ENCODE results near the gene VIT.
A peak's percentile ranks its signal among the peaks of the same experiment; 100 is the strongest.

The VIT gene

GRCh38 chr2:36740061-36740460 is 43.6 kb downstream of the VIT start:
- Histone ChIP-seq H3K27me3 (ENCODE audit: control insufficient read depth, insufficient read depth, low read length) (no peaks in the 10 kb centered on the region), H3K36me3 (ENCODE audit: control insufficient read depth, insufficient read depth, low read length) (no peaks in the 10 kb centered on the region), H3K4me3 (ENCODE audit: low read depth, low read length) (no peak overlapping the region), H3K27ac (ENCODE audit: low read depth, low read length) (no peak overlapping the region), H3K9ac (ENCODE audit: low read length) (no peak overlapping the region), H3K9me3 (ENCODE audit: control insufficient read depth, insufficient read depth, low read depth, low read length) (peaks cover 3% of the 10 kb centered on the region; the same call in 1 of the 2 replicates), H3K4me1 (ENCODE audit: control insufficient read depth, insufficient read depth, low read length) (peaks cover 25% of the 10 kb centered on the region)

- Histone ChIP-seq H3K27ac (ENCODE audit: low read depth, low read length) (no peak overlapping the region), H3K4me3 (ENCODE audit: low read depth, low read length) (no peak overlapping the region), H3K9me3 (ENCODE audit: control insufficient read depth, insufficient read depth, low read depth, low read length) (peaks cover 3% of the 10 kb centered on the region; the same call in 1 of the 2 replicates), H3K9ac (ENCODE audit: low read length) (no peak overlapping the region), H3K36me3 (ENCODE audit: control insufficient read depth, insufficient read depth, low read length) (no peaks in the 10 kb centered on the region), H3K27me3 (ENCODE audit: control insufficient read depth, insufficient read depth, low read length) (no peaks in the 10 kb centered on the region), H3K4me1 (ENCODE audit: control insufficient read depth, insufficient read depth, low read length) (peaks cover 22% of the 10 kb centered on the region)
These were observed 44.8 kb downstream of the VIT start for GRCh38 chr2:36741188-36741837.

- H3K27ac ChIP-seq (ENCODE audit: low read depth, low read length) = no peak overlapping the region
These were observed 47.4 kb downstream of the VIT start for GRCh38 chr2:36743954-36744353.

GRCh38 chr2:36748166-36748565 is 51.7 kb downstream of the VIT start:
- Histone ChIP-seq H3K4me3 (ENCODE audit: low read depth, low read length) (no peak overlapping the region), H3K27ac (ENCODE audit: low read depth, low read length) (no peak overlapping the region), H3K36me3 (ENCODE audit: control insufficient read depth, insufficient read depth, low read length) (no peaks in the 10 kb centered on the region)

More at GRCh38 chr2:36743954-36744353, 47.4 kb downstream of the VIT start:
- Histone ChIP-seq H3K9ac (ENCODE audit: low read length) (no peak overlapping the region), H3K27me3 (ENCODE audit: control insufficient read depth, insufficient read depth, low read length) (no peaks in the 10 kb centered on the region), H3K4me3 (ENCODE audit: low read depth, low read length) (no peak overlapping the region), H3K36me3 (ENCODE audit: control insufficient read depth, insufficient read depth, low read length) (no peaks in the 10 kb centered on the region), H3K9me3 (ENCODE audit: control insufficient read depth, insufficient read depth, low read depth, low read length) (peaks cover 3% of the 10 kb centered on the region; the same call in 1 of the 2 replicates), H3K4me1 (ENCODE audit: control insufficient read depth, insufficient read depth, low read length) (peaks cover 5% of the 10 kb centered on the region; the same call in 1 of the 2 replicates)

GRCh38 chr2:36750101-36750500 is 53.6 kb downstream of the VIT start:
- Histone ChIP-seq H3K27me3 (ENCODE audit: control insufficient read depth, insufficient read depth, low read length) (no peaks in the 10 kb centered on the region), H3K9me3 (ENCODE audit: control insufficient read depth, insufficient read depth, low read depth, low read length) (no peaks in the 10 kb centered on the region), H3K4me3 (ENCODE audit: low read depth, low read length) (no peak overlapping the region), H3K27ac (ENCODE audit: low read depth, low read length) (no peak overlapping the region), H3K9ac (ENCODE audit: low read length) (no peak overlapping the region), H3K36me3 (ENCODE audit: control insufficient read depth, insufficient read depth, low read length) (no peaks in the 10 kb centered on the region), H3K4me1 (ENCODE audit: control insufficient read depth, insufficient read depth, low read length) (peaks cover 22% of the 10 kb centered on the region)

More at GRCh38 chr2:36748166-36748565, 51.7 kb downstream of the VIT start:
- H3K9ac ChIP-seq (ENCODE audit: low read length) = no peak overlapping the region
- peaks cover 3% of the 10 kb centered on the region; the same call in 1 of the 2 replicates for H3K9me3 ChIP-seq (ENCODE audit: control insufficient read depth, insufficient read depth, low read depth, low read length)
- H3K27me3 ChIP-seq (ENCODE audit: control insufficient read depth, insufficient read depth, low read length) = no peaks in the 10 kb centered on the region
- H3K4me1 ChIP-seq (ENCODE audit: control insufficient read depth, insufficient read depth, low read length) = peaks cover 3% of the 10 kb centered on the region

GRCh38 chr2:36753706-36754221 is 57.3 kb downstream of the VIT start:
- Histone ChIP-seq H3K4me3 (ENCODE audit: low read depth, low read length) (no peak overlapping the region), H3K27ac (ENCODE audit: low read depth, low read length) (peak overlapping the region; percentile 84), H3K27me3 (ENCODE audit: control insufficient read depth, insufficient read depth, low read length) (no peaks in the 10 kb centered on the region), H3K4me1 (ENCODE audit: control insufficient read depth, insufficient read depth, low read length) (peaks cover 25% of the 10 kb centered on the region), H3K36me3 (ENCODE audit: control insufficient read depth, insufficient read depth, low read length) (no peaks in the 10 kb centered on the region), H3K9ac (ENCODE audit: low read length) (peak overlapping the region; percentile 86), H3K9me3 (ENCODE audit: control insufficient read depth, insufficient read depth, low read depth, low read length) (no peaks in the 10 kb centered on the region)

- Histone ChIP-seq H3K36me3 (ENCODE audit: control insufficient read depth, insufficient read depth, low read length) (no peaks in the 10 kb centered on the region), H3K4me3 (ENCODE audit: low read depth, low read length) (no peak overlapping the region), H3K9me3 (ENCODE audit: control insufficient read depth, insufficient read depth, low read depth, low read length) (no peaks in the 10 kb centered on the region), H3K27me3 (ENCODE audit: control insufficient read depth, insufficient read depth, low read length) (no peaks in the 10 kb centered on the region), H3K9ac (ENCODE audit: low read length) (no peak overlapping the region), H3K4me1 (ENCODE audit: control insufficient read depth, insufficient read depth, low read length) (peaks cover 25% of the 10 kb centered on the region), H3K27ac (ENCODE audit: low read depth, low read length) (peak overlapping the region; percentile 43; the same call in 1 of the 2 replicates)
These were observed 58.1 kb downstream of the VIT start for GRCh38 chr2:36754578-36754977.

GRCh38 chr2:36756438-36756837 is 59.9 kb downstream of the VIT start:
- H3K9ac ChIP-seq (ENCODE audit: low read length) = no peak overlapping the region
- H3K9me3 ChIP-seq (ENCODE audit: control insufficient read depth, insufficient read depth, low read depth, low read length) = no peaks in the 10 kb centered on the region
- peaks cover 30% of the 10 kb centered on the region for H3K4me1 ChIP-seq (ENCODE audit: control insufficient read depth, insufficient read depth, low read length)
- no peaks in the 10 kb centered on the region for H3K36me3 ChIP-seq (ENCODE audit: control insufficient read depth, insufficient read depth, low read length)
- no peak overlapping the region for H3K4me3 ChIP-seq (ENCODE audit: low read depth, low read length)
- no peak overlapping the region for H3K27ac ChIP-seq (ENCODE audit: low read depth, low read length)
- no peaks in the 10 kb centered on the region for H3K27me3 ChIP-seq (ENCODE audit: control insufficient read depth, insufficient read depth, low read length)

GRCh38 chr2:36762764-36763490 is 66.4 kb downstream of the VIT start:
- H3K9ac ChIP-seq (ENCODE audit: low read length) = no peak overlapping the region
- peaks cover 11% of the 10 kb centered on the region for H3K9me3 ChIP-seq (ENCODE audit: control insufficient read depth, insufficient read depth, low read depth, low read length)
- no peak overlapping the region for H3K4me3 ChIP-seq (ENCODE audit: low read depth, low read length)
- H3K36me3 ChIP-seq (ENCODE audit: control insufficient read depth, insufficient read depth, low read length) = no peaks in the 10 kb centered on the region
- no peaks in the 10 kb centered on the region for H3K27me3 ChIP-seq (ENCODE audit: control insufficient read depth, insufficient read depth, low read length)
- no peak overlapping the region for H3K27ac ChIP-seq (ENCODE audit: low read depth, low read length)
- peaks cover 16% of the 10 kb centered on the region; the same call in 1 of the 2 replicates for H3K4me1 ChIP-seq (ENCODE audit: control insufficient read depth, insufficient read depth, low read length)

- Histone ChIP-seq H3K9ac (ENCODE audit: low read length) (no peak overlapping the region), H3K27me3 (ENCODE audit: control insufficient read depth, insufficient read depth, low read length) (no peaks in the 10 kb centered on the region), H3K36me3 (ENCODE audit: control insufficient read depth, insufficient read depth, low read length) (no peaks in the 10 kb centered on the region), H3K4me1 (ENCODE audit: control insufficient read depth, insufficient read depth, low read length) (no peaks in the 10 kb centered on the region; the same call in 1 of the 2 replicates), H3K27ac (ENCODE audit: low read depth, low read length) (no peak overlapping the region), H3K4me3 (ENCODE audit: low read depth, low read length) (no peak overlapping the region), H3K9me3 (ENCODE audit: control insufficient read depth, insufficient read depth, low read depth, low read length) (peaks cover 11% of the 10 kb centered on the region)
These were observed 72.6 kb downstream of the VIT start for GRCh38 chr2:36769106-36769505.
